Measurements from ENCODE around the gene COPS6.
A peak's percentile ranks its signal among the peaks of the same experiment; 100 is the strongest.

Gene COPS6

GRCh38 chr7:100093498-100093897, 4.7 kb downstream of the COPS6 start:
- TF ChIP-seq, protein P1, sequence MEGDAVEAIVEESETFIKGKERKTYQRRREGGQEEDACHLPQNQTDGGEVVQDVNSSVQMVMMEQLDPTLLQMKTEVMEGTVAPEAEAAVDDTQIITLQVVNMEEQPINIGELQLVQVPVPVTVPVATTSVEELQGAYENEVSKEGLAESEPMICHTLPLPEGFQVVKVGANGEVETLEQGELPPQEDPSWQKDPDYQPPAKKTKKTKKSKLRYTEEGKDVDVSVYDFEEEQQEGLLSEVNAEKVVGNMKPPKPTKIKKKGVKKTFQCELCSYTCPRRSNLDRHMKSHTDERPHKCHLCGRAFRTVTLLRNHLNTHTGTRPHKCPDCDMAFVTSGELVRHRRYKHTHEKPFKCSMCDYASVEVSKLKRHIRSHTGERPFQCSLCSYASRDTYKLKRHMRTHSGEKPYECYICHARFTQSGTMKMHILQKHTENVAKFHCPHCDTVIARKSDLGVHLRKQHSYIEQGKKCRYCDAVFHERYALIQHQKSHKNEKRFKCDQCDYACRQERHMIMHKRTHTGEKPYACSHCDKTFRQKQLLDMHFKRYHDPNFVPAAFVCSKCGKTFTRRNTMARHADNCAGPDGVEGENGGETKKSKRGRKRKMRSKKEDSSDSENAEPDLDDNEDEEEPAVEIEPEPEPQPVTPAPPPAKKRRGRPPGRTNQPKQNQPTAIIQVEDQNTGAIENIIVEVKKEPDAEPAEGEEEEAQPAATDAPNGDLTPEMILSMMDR (IDR thresholded peaks at IDR 0.05; ENCODE audit: borderline replicate concordance, insufficient read depth, low read depth, low read length) = no peak
- H3K4me3 ChIP-seq (ENCODE audit: low read depth, low read length) = no peak overlapping the region

- TF ChIP-seq, protein P1 (IDR thresholded peaks at IDR 0.05; ENCODE audit: borderline replicate concordance, insufficient read depth, low read depth, low read length) = no peak
- H3K4me3 ChIP-seq (ENCODE audit: low read depth, low read length) = no peak overlapping the region
Measured at GRCh38 chr7:100093925-100094486, 5.2 kb downstream of the COPS6 start.

GRCh38 chr7:100095289-100095688, 6.5 kb downstream of the COPS6 start:
- TF ChIP-seq, protein P1 (IDR thresholded peaks at IDR 0.05; ENCODE audit: borderline replicate concordance, insufficient read depth, low read depth, low read length) = no peak
- no peak overlapping the region for H3K4me3 ChIP-seq (ENCODE audit: low read depth, low read length)

DNA sequence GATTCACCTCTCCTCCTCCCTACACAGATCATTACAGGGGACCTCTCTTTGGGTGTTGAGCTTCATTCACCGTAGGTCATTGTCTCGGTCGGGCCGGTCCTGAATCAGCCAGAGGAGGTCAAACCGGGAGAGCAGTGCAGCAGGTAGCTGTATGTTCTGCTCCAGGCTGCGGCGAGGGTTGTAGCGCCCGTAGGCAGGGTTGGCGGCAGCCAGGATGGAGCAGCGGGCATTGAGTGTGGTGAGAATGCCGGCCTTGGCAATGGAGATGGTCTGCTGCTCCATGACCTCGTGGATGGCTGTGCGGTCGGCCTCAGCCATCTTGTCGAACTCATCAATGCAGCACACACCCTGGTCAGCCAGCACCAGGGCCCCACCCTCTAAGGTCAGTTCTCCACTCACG, 6.9 kb downstream of the COPS6 start:
- TF ChIP-seq, protein P1 (IDR thresholded peaks at IDR 0.05; ENCODE audit: borderline replicate concordance, insufficient read depth, low read depth, low read length) = no peak
- H3K4me3 ChIP-seq (ENCODE audit: low read depth, low read length) = no peak overlapping the region

- no peak overlapping the region for H3K4me3 ChIP-seq (ENCODE audit: low read depth, low read length)
- TF ChIP-seq, protein P1 (IDR thresholded peaks at IDR 0.05; ENCODE audit: borderline replicate concordance, insufficient read depth, low read depth, low read length) = no peak
Measured at GRCh38 chr7:100098913-100099312, 10.1 kb downstream of the COPS6 start.

DNA sequence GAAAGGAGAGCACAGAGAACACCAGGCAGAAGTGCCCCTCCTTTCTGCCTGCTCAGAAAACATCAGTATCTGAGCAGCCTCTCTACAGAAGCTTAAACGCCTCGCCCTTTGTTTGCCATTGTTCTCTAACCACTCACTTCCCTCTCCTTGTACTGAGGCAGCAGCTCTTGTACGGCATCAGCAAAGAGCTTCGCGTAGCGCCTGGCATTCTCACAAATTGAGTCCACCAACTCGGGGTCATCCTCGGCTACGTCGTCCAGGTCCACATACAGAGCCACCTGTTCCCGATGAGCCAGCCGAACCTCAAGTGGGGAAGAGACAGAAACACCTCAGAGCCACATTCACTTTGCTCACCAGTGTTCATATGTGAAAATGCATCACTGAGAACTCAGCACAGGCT, 10.7 kb downstream of the COPS6 start:
- H3K4me3 ChIP-seq (ENCODE audit: low read depth, low read length) = peak overlapping the region; percentile 82
- TF ChIP-seq, protein P1 (IDR thresholded peaks at IDR 0.05; ENCODE audit: borderline replicate concordance, insufficient read depth, low read depth, low read length) = no peak

DNA sequence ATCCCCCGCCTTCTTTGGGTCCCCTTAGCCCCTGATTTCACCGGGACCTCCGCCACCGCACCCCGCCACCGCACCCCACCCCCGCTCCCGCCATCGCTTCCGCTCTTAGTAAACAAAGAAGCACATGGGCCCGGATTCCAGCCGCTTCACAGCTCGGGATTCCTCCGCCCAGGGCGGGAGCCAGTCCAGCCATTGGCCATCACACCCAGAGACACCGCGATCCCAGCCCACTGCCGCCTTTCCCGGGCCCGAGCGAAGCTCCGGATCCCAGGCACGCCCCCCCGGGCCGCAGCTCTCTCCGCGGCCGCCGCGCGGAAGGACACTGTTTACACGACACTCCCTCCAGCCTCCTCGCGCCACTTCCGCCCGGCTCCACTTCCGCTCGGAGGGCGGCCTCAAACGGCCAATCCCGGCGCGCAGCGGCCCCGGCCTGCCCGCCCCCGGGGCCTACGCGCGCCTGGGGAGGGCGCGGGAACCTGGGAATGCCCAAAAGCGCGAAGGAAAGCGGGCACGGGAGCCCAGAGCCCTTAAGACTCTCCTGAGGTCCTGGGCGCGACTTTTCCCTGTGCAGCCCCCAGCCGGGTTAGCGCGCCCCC, 11.7 kb downstream of the COPS6 start:
- peak overlapping the region; percentile 82 for H3K4me3 ChIP-seq (ENCODE audit: low read depth, low read length)
- TF ChIP-seq, protein P1 (IDR thresholded peaks at IDR 0.05; ENCODE audit: borderline replicate concordance, insufficient read depth, low read depth, low read length) = no peak

Measured in GM12875 (cell line).